H4 (cell line): ENCODE results near the gene LMAN2. TPM values are rescaled to one million over a fixed set of nuclear protein-coding genes. Genes with fewer than 3 reads are reported as not detected.

ENCODE experiments used
- DNase-seq: peaks from one replicate; pipeline ENCODE4 v3.0.0-alpha.2; 2015; ENCODE audit warnings: low spot score
- total RNA-seq: library from RNA; depleted of rRNA; stranded (reverse); fragments of >200 nt; shearing (Covaris generic); gene quantifications from 2 replicates; pipeline ENCODE4 v1.2.3, GENCODE V29; 2014; rRNA removed

The LMAN2 gene, protein sequence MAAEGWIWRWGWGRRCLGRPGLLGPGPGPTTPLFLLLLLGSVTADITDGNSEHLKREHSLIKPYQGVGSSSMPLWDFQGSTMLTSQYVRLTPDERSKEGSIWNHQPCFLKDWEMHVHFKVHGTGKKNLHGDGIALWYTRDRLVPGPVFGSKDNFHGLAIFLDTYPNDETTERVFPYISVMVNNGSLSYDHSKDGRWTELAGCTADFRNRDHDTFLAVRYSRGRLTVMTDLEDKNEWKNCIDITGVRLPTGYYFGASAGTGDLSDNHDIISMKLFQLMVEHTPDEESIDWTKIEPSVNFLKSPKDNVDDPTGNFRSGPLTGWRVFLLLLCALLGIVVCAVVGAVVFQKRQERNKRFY
- 745 and 800 TPM in 2 replicates for total RNA-seq

DNA sequence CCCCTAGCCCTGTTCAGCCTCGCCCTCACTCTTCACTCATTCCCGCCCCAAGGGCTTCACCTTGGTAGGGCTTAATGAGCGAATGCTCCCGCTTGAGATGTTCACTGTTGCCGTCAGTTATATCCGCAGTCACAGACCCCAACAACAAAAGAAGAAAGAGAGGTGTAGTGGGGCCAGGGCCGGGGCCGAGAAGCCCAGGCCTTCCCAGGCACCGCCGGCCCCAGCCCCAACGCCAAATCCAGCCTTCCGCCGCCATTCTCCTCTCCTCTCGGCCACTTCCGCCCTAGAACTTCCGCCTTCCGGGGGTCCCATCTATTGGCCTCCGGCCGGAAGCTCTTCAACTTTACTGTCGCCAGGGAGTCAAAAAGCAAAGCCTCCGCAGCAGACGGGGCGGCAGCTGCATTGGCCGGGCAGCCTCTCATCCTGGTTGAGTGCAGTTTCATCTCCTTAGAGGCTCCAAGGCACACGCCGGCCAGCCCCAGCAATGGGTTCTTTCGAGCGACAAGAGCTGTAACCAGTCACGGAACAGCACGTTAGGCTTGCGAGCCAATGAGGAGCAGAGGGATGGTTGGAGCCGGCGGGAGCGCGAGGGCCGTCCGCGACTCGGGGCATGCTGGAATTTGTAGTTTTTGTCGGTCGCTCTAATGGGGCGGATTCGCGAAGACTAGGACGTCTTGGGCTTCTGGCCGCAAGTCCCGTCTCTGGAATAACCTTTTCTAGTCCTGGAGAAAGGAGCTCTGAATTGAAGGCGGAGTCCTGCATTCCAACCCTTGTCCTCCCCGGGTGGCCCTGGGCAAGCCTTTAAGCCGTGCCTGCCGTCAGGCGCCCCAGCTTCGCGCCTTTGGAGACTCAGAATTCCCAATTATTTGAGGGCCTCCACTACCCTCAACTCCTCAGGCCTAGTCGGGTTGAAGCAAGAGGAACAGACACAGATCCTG lies at the start of gene LMAN2:
LMAN2 (minus strand) TSS at position 277 of the 938 bp plus-strand sequence; CDS start at position 256, 21 bp downstream.
- peak; percentile 99 for DNase-seq

DNA sequence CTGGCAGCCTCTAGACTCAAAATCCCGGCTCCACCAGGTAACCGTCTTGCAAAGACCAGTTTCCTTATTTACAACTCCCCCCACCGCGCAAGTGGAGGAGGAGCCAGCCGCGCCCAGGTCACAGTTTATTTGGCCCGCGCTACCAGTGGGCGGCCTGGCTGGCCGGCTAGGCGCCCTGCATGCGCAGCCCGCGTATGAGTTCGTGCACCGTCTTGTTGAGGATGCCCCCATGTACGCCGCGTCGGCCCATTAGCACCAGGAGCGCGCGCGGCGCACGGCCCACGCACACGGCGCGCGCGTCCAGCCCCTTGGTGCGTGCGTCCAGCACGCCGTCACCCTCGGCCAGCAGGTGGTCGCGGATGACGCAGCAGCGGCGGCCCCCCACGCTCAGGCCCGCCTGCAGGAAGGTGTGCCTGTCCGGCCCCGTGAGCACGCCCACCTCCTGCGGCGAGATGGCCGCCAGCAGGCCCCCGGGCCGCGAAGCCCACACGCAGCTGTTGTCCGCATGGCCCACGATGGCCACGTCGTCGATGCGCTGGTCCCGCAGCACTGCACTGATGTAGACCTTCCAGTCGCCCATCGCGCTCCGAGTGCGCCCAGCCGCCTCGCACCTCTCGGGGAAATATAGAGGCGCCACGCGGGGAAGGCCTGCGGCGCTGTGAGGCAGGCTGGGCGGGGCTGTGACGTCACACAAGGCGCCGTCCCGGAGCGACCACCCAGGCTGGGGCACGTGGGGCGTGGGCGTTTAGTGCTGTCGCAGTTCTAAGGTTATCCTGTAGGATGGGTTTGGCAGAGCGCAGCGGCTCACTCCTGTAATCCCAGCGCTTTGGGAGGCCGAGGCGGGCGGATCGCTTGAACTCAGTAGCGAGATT lies 48.8 kb upstream of the LMAN2 start, which contains the start of gene PFN3:
PFN3 (minus strand) TSS at position 665 of the 872 bp plus-strand sequence; CDS start at position 580, 85 bp downstream.
- no peak for DNase-seq

DNA sequence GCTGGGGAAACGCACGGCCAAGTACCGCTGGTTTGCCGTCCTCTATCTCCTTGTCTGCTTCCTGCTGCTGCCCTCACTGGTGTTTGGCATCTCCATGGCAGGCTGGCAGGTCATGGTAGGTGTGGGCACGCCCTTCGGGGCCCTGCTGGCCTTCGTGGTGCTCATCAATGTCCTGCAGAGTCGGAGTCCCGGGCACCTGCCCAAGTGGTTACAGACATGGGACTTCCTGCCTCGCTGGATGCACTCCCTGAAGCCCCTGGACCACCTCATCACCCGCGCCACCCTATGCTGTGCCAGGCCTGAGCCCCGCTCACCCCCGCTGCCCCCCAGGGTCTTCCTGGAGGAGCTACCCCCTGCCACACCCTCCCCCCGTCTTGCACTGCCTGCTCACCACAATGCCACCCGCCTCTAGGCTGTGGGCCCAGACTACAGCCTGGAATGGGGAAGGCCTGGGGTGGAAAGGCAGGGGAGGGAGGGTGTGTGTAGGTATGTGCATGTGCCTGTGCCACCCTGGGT lies 46.5 kb upstream of the LMAN2 start:
- DNase-seq, result no peak

DNA sequence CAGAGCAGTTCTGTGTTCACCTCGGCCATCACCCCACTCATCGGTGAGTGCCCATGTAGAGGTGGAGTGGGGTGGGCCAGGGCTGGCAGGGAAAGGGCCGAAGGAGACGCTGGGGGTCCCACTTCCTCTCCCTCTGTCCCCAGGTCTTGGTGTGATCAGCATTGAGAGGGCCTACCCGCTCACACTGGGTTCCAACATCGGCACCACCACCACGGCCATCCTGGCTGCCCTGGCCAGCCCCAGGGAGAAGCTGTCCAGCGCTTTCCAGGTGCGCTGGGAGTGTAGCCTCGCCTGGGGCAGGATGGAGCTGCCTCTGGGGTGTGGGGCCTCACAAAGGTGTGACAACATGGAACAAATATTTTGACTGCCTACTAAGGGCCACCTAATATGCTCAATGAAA lies 45.3 kb upstream of the LMAN2 start:
- DNase-seq, result no peak

DNA sequence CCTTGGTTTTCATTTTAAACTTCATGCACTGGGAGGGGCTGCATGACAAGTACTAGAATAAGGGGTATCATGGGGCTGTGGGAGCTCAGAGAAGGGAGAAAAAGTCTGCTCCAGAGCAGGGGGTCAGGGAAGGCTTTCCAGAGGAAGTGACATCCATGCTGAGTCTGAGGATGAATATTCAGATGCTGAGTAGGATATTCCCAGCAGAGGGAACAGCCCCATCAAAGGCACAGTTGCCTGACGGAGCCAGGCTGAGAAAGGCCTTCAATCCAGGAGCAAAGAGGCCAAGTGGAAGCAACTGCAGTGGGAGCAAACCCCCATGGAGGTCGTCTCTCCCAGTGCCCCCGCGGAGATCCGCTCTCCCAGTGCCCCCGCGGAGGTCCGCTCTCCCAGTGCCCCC lies 44.6 kb upstream of the LMAN2 start:
- no peak for DNase-seq

DNA sequence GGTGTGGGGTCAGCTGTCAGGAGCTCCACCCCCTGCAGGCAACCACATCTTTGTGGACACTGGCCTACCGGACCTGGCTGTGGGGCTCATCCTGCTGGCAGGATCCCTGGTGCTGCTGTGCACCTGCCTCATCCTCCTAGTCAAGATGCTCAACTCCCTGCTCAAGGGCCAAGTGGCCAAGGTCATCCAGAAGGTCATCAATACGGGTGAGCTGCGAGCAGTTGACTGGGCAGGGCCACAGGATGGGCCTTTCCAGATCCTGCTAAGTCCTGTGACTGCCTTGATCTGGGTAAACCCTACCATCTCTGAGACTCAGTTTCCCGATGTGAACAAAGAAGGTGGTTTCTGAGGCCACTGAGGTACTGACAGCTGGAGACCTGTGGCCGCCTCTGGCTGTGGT lies 42.5 kb upstream of the LMAN2 start:
- DNase-seq, result no peak

DNA sequence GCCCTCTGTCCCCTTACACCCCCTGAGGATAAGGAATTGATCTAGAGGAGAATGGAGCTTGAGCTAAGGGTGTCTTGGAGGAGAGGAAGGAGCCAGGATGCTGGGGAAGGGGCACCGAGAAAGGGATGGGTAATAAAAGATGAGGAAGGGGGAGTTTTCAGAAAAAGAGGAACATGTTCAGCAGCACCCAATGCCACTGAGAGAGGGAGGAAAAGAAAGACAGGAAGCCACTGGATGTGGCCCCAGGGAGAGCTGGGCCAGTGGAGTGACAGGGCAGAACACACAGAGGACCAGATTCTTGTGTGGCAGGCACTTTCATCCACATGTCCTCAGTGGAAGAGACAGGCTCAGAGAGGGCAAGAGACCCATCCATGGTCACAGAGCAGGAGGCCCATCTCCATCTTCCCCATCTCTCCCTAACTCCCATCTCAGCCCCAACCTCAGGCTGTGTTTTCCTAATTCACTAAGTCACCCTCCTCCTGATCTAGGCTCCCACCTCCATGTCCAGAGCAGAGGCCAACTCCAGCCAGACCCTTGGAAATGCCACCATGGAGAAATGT lies 41.8 kb upstream of the LMAN2 start:
- no peak for DNase-seq

DNA sequence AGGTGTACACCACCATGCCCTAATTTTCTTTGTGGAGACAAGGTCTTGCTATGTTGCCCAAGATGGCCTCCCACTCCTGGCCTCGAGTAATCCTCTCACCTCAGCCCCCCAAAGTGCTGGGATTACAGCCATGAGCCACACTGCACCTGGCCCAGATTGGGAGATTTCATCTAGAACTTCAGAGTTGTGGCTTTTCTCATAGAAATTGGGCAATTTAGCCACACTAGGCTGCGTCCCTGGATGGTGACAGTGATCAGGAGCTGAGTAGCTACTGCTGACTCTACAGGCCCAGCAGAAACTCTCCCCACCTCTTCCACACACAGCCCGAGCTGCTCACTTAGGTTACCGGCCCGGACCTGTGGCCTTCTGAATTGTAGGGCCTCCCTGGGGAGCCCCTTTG lies 41.3 kb upstream of the LMAN2 start:
- no peak for DNase-seq

DNA sequence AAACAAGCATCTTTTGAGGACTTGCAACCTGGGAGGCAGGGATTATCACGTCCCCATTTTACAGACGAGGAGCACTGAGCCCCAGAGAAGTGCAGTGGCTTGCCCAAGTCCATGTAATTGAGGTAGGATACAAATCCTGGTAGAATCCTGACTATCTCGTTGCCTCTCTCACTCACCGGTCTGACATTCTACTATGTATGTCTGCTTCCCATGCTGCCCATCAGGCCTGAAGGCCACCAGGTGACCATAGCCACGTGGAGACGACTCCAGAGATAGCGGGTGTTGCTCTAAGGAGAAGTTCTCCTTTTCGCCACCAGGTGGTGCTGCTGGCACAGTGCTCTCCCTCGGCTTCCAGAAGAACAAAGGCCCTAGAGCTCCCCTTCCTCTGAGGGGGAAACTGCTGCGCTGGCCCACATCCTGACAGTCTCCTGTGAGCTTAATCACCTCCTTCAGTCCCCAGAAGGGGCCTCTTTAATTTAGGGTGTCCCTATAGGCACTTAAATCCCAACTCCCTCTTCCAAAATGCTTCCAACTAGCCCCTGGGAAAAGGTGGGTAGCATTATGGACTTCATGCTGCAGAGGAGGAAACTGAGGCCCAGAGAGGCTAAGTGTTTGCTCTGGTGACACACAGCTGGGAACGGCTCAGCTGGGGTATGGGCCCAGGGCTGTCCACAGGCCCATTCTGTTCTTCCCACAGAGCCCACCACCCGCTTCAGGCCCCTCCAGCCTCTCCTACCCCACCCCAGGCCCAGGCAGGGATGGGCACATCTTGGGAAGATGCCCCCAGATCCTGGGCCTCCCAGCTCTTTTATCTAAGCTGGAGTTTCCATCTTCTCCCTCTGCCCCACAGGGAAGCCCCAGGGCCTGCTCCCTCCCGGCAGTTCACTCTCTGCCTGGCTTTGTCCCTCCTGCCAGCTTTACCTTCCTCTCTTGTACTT lies 39.2 kb upstream of the LMAN2 start:
- DNase-seq, result peak; percentile 93

DNA sequence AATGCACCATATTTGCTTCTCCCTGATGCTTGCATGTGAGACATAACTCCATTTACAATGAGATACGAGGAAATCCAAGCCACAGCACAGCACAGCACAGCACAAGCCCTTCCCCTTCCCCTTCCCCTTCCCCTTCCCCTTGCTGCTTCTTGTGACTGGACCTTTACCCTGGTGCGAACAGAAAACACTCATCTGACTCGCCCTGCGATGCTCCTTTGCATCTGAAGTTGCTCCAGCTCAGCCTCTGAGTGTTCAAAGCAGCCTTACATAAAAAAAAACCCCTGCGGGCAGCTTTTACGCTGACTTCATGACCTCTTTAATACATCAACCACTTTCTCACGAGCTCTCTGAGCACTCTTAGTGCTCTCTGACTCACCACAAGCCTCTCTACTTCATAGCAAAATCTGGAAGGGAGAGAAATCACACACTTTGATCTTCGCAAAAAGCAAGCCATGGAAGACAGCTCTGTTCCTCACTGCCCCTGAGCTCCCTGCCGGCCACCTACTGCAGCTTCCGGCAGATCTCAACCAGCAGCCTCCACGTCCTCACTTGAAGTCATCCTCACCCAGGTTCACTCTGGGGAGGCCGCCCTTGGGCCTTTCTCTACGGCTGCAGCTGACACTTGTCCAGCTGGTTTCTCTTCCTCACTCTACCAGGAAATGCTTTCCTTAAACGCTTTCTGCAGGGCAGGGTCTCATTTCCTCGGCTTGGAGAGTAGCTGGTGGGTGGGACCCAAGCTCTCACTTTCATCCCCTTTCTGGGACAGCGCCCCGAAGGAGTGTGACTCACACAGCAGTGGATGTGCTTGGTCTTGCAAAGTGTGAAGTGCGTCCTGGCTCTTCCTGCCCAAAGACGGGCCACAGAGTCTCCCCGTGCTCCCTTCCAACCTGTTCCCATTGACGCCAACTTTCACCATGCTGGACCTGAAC lies 38.0 kb upstream of the LMAN2 start:
- peak; percentile 83 for DNase-seq

DNA sequence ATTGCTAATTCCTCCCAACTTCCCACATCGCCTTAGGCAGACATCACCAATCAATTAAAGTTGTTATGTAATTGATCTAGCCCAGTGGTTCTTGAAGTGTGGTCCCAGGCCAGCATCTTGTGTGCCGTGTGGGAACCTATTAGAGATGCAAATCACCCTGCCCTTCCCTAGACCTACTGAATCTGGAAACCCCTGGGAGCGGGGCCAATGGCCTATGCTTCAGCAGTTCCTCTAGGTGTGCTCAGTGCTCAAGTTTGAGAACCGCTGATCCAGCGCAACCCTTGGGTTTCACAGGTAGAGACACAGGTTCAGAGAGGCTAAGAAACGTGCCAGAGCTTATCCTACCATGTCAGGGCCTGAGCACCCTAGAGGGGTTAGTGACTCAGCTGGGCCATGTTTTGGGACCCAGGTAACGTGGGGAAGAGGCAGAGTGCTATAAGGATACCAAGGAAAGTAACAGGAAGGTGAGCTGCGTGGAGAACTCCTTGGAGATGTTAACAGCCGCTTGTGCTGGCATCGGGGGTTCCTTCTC lies 37.1 kb upstream of the LMAN2 start:
- no peak for DNase-seq

DNA sequence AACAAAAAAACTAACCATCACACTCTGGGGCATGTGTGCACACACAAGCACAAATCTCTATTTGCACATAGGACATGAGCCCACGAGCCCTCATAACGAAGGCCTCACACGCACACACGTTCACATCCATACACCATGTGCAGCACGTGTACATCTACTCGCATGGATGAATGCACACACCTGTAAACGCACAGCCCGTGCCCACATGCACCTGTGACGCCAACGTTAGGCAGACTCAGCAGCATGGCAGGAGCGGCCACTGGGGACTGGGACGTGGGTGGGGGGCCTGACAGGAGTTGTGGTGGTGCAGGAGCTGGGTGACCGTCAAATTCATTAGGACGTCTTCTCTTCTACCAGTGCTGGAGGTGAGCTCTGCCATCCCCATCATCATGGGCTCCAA lies 35.9 kb upstream of the LMAN2 start:
- DNase-seq, result no peak

DNA sequence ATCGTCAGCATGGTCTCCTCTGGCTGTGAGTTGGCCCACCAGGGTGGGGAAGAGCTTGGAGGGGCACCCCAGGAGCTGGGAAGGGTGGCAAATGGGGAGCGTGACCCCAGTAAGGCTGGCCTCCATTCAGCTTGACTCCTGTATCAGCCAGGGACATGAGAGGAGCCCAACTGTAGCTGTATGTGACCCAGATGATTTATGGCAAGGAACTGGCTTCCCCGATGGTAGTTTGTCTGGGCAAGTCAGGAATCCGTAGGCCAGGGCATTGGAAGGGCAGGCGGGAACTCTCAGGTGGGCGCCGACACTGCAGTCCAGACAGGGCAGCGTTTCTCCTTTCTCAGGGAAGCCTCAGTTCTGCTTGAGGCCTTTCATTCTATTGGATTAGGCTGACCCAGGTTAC lies 35.1 kb upstream of the LMAN2 start:
- no peak for DNase-seq

DNA sequence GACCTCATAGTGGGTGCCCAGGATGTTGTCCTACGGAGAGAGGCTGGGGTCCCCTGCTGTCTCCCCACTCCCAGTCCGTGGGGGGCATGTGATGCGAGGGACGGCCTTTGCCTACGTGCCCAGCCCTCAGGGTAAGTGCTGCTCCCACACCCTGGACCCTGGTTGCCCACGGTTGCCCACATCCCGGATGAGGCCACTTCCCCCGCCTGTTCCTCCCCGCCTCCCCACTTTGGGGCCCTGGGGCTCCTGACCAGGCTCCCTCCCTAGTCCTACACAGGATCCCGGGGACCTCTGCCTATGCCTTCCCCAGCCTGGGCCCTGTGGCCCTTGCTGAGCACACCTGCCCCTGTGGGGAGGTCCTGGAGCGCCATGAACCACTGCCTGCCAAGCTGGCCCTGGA lies 34.3 kb upstream of the LMAN2 start:
- no peak for DNase-seq

DNA sequence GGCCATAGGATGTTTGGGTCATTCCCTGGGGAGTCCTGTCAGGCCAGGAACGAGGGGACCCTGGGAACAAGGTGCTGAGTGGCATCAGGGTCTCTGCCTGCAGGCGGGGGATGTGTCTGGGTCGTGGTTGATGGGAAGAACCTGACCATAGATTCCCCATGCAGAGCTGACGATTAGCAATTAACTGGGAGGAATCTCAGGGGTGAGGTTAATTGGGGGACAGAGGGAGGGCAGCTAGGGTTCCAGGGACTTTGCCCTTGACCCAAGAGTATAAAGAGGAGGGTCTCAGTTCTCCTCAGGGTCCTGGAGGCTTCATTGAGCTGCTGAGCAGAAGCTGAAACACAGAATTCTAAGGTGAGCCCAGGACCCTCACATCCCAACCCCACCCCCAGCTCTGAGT lies 32.7 kb upstream of the LMAN2 start, which contains the start of gene SLC34A1:
SLC34A1 (plus strand) TSS at position 301 of the 400 bp plus-strand sequence. CDS start 1,308 bp downstream, outside the sequence.
- DNase-seq, result no peak

DNA sequence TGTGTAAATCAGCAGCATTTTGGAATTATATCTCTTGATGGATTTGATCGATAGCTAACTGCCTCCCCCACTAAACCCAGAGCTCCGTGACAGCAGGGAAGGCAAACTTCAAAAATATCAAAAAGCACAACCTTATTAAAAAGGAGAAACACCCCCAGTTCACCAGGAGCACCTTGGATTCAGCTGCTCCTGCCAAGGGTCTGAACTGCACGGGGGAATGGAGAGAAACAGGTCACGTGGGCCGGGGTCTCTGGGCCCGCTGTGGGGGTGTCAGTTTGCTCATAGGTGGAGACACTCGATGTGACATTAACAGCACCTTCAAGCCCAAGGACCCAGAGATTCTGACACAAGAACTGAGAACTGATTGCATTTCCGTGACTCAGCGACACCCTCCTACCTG lies 31.7 kb upstream of the LMAN2 start:
- no peak for DNase-seq

DNA sequence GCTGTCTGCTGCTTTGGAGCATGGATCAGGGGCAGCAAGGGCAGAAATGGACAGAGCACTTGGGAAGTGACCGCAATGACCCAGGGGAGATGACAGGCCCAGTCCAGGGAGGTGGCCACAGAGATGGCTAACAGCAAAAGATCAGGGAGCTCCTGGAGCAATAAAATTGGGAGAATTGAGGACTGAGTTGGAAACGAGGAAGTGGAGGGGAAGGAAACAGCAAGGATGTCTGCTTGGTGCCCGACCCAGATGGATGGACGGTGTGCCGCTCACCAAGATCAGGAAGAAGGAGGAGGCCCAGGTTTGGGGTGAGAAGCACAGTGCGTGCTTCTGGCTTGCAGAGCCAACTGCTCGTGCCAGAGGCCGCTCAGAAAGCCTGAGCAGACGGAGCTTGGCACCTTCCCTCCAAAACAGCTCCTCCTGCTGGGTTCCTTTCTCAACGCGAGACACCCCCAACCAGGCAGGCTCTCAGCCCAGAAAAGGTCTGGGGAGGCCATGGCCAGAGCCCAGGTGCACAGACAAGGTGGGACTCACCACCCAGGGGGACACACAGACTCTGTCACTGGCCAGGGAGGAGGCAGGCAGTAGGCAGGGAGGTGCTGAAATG lies 31.1 kb upstream of the LMAN2 start:
- no peak for DNase-seq

DNA sequence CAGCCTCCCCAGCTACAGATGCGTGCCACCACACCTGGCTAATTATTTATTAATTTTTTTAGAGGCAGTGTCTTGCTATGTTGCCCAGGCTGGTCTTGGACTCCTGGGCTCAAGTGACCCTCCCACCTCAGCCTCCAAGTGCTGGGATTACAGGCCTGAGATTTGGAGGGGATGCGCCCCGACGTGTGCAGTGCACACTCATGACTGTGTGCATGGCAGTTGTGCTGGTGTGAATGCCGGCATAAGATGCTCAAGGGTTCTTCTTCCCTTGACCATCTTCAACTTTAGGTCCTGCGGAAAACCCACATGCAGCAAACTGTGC lies 29.3 kb upstream of the LMAN2 start:
- DNase-seq, result no peak
